Ectodermal cell (in vitro differentiated cells): ENCODE measurements around the gene REEP2.
"Not testable (repeated sequence)": the region's sequence is repeated elsewhere in the genome, so short reads cannot be mapped to it uniquely, and the experiment has no call there.

ENCODE experiments used
- H3K27ac ChIP-seq: 2 replicates; pipeline ENCODE4 v1.7.0; 2013; ENCODE audit warnings: mild to moderate bottlenecking, low read depth, low read length; ENCODE audit not compliant: insufficient read depth, poor library complexity, severe bottlenecking
- H3K27me3 ChIP-seq: 2 replicates; pipeline ENCODE4 v1.7.0; 2013; ENCODE audit warnings: mild to moderate bottlenecking, low read length; ENCODE audit not compliant: insufficient read depth, control insufficient read depth, poor library complexity, severe bottlenecking
- H3K36me3 ChIP-seq: one replicate; pipeline ENCODE4 v1.7.0; 2013; ENCODE audit warnings: low read length; ENCODE audit not compliant: control insufficient read depth, insufficient read depth
- H3K4me1 ChIP-seq: one replicate; pipeline ENCODE4 v1.7.0; 2013; ENCODE audit warnings: low read length; ENCODE audit not compliant: control insufficient read depth, insufficient read depth
- H3K4me3 ChIP-seq: 2 replicates; pipeline ENCODE4 v1.7.0; 2013; ENCODE audit warnings: low read depth, low read length, control low read depth; ENCODE audit not compliant: insufficient read depth
- H3K9me3 ChIP-seq: 2 replicates; pipeline ENCODE4 v1.7.0; 2013; ENCODE audit warnings: mild to moderate bottlenecking, low read length, moderate library complexity; ENCODE audit not compliant: control insufficient read depth
- WGBS, 2 experiments: methylation state at CpG; one replicate each; pipeline ENCODE4 v1.1.7; 2013; ENCODE audit warnings: missing lambda C conversion rate in 2 of 2; 5-methylcytosine and 5-hydroxymethylcytosine counted together

The REEP2 gene

DNA sequence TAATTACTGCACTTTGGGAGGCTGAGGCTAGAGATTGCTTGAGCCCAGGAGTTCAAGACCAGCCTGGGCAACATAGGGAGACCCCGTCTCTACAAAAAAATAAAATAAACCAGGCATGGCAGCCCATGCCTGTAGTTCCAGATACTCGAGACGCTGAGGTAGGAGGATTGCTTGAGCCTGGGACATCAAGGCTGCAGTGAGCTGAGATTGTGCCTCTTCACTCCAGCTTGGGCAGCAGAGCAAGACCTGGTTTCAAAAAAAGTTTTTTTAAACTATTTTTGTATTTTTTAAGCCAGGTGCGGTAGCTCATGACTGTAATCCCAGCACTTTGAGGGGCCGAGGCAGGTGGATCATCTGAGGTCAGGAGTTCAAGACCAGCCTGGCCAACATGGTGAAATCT lies 34.3 kb downstream of the REEP2 start:
- 93 to 97% methylated on average over 5 of the region's 5 CpGs for WGBS, 2 experiments
- not testable (repeated sequence) for H3K36me3 ChIP-seq, H3K27me3 ChIP-seq, H3K4me3 ChIP-seq, H3K27ac ChIP-seq, H3K9me3 ChIP-seq, H3K4me1 ChIP-seq

DNA sequence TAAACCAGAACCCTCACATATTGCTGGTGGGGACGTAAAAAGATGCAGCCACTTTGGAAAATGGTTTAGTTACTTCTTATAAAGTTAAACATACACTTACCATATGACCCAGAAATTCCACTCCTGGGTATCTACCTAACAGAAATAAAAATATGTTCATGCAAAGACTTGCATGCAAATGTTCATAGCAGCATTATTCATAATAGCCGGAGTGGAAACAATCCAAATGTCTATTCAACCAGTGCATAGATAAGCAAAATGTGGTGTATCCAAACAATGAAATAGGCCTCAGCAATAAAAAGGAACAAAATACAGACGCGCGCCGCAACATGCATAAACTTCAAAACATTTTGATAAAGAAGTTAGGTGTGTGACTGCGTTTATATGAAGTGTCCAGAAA lies 38.1 kb downstream of the REEP2 start:
- H3K9me3 ChIP-seq, result no peaks in the 10 kb centered on the region
- 94 to 95% methylated on average over 6 to 7 of the region's 7 CpGs for WGBS, 2 experiments
- peaks cover 6% of the 10 kb centered on the region for H3K27me3 ChIP-seq
- no peaks in the 10 kb centered on the region for H3K36me3 ChIP-seq
- H3K27ac ChIP-seq, result no peak overlapping the region
- H3K4me3 ChIP-seq, result no peak overlapping the region
- no peaks in the 10 kb centered on the region for H3K4me1 ChIP-seq

DNA sequence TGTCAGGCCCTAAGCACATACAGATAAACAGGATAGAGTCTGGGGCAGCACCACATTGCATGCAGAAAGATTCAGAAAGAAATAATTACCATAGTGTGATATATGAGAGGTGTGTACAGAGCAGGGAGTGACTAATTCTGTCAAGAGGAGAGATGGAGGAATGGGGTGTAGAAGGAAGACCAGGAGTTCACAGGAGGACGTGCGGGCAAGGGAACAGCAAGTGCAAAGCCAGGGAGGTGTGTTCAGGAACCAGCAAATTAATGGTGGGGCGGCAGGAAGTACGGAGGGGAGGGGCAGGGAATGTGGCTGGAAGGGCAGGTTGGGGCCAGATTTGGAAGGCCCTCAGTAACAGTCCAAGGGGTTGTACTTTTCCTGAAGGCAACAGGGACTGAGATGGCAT lies 43.8 kb downstream of the REEP2 start:
- Histone ChIP-seq H3K4me3 (no peak overlapping the region), H3K27me3 (no peaks in the 10 kb centered on the region), H3K9me3 (no peaks in the 10 kb centered on the region), H3K36me3 (no peaks in the 10 kb centered on the region), H3K27ac (no peak overlapping the region), H3K4me1 (peaks cover 3% of the 10 kb centered on the region)
- WGBS, 2 experiments, result 74% methylated on average over 4 of the region's 4 CpGs

DNA sequence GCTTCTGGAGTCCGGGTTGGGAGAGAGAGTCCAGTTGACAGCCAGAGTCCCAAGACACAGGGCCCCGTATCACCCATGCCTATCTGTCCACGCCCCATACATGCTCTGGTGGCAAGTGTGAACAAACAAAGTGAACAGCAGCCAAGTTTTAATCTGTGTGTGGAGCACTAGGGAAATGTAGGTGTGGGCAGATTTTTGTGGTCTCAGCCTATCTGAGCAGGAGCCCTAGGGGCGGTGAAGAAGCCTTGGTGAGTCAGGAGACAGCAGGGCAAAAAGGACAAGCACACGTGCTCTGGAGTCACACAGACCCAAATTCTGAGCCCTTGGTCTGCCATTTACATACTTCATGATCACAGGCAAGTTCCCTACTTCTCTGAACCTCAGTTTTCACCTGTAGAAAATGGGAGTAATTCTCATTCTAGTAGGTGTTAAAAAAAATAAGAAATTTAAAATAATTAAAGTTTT lies 49.7 kb downstream of the REEP2 start:
- Histone ChIP-seq H3K36me3 (no peaks in the 10 kb centered on the region), H3K4me1 (peaks cover 29% of the 10 kb centered on the region), H3K9me3 (no peaks in the 10 kb centered on the region), H3K4me3 (no peak overlapping the region), H3K27me3 (peaks cover 32% of the 10 kb centered on the region), H3K27ac (no peak overlapping the region)
- WGBS, 2 experiments, result 91 to 92% methylated on average over 5 of the region's 5 CpGs

DNA sequence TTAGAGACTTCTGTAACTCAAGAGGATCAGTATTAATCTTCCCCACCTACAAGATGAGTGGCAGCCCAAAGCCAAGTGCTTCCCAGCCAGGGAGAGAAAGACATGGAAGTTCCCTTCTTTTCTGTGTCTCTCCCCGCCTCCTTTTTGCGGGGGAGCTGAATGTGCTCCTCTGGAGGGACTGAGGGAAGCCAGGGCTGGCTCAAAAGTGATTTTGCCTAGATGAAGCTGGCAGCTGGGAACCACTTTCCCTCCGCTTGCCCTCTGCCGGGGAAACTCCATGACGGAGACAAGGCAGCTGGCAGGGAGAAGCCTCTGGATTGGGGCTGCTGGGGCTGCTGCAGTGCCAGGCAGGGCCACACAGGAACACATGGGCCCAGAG lies 50.8 kb downstream of the REEP2 start:
- H3K4me3 ChIP-seq, result no peak overlapping the region
- H3K27ac ChIP-seq, result no peak overlapping the region
- no peaks in the 10 kb centered on the region for H3K36me3 ChIP-seq
- 83% methylated on average over 5 of the region's 5 CpGs for WGBS, 2 experiments
- no peaks in the 10 kb centered on the region for H3K9me3 ChIP-seq
- peaks cover 32% of the 10 kb centered on the region for H3K27me3 ChIP-seq
- peaks cover 33% of the 10 kb centered on the region for H3K4me1 ChIP-seq

DNA sequence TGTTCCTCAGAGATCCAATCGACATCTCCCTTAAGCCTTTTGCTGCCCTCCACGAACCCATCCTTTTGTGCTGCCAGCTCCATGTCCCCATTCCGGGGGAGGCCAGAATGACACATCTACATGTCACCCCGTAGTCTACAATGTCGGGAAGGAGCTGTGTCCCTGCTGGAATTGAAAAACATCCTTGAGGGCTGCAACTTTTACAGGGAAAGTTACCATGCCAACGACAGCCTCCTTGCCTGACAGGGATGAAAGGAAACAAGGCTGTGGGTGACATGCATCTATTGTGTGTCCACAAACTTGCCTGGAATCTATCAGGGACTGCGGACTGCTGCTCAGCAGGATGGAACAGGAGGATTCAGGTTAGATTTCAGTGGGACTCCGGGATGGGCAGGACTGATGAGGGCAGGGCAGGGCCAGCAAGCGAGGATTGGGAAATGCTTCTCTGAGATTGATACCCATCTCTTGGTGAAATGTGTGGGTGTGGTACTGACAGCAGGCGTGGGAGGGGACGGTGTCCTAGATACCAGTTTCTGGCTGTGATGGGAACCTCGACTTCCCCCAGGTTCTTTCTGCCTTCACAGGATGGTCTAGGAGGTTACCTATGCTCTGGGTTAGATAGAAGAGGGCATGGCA lies 51.9 kb downstream of the REEP2 start:
- Histone ChIP-seq H3K27ac (peak overlapping the region; percentile 33), H3K4me1 (peaks cover 33% of the 10 kb centered on the region), H3K36me3 (no peaks in the 10 kb centered on the region), H3K4me3 (peak overlapping the region; percentile 6), H3K27me3 (peaks cover 32% of the 10 kb centered on the region), H3K9me3 (no peaks in the 10 kb centered on the region)
- WGBS, 2 experiments, result 74 to 79% methylated on average over 12 of the region's 12 CpGs

DNA sequence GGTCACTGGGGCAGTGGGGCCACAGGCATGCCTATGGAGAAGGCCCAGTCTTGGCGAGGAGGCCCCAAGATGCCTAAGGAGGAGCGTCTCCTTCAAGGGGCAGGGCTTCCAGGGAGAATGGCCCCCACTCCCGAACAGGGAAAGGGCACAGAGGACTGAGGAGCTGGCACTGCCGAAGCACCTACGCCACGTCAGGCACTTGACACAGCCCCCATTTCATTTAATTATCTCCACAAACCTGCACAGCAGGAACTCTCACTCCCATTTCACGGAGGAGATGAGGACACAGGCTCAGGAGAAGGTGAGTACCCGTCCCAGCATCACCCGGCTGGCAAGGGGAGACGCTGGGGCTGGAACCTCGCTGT lies 52.4 kb downstream of the REEP2 start:
- Histone ChIP-seq H3K9me3 (no peaks in the 10 kb centered on the region), H3K36me3 (no peaks in the 10 kb centered on the region), H3K27me3 (peaks cover 32% of the 10 kb centered on the region), H3K4me1 (peaks cover 33% of the 10 kb centered on the region), H3K27ac (no peak overlapping the region), H3K4me3 (peak overlapping the region; percentile 53)
- 68 to 73% methylated on average over 11 of the region's 11 CpGs for WGBS, 2 experiments

DNA sequence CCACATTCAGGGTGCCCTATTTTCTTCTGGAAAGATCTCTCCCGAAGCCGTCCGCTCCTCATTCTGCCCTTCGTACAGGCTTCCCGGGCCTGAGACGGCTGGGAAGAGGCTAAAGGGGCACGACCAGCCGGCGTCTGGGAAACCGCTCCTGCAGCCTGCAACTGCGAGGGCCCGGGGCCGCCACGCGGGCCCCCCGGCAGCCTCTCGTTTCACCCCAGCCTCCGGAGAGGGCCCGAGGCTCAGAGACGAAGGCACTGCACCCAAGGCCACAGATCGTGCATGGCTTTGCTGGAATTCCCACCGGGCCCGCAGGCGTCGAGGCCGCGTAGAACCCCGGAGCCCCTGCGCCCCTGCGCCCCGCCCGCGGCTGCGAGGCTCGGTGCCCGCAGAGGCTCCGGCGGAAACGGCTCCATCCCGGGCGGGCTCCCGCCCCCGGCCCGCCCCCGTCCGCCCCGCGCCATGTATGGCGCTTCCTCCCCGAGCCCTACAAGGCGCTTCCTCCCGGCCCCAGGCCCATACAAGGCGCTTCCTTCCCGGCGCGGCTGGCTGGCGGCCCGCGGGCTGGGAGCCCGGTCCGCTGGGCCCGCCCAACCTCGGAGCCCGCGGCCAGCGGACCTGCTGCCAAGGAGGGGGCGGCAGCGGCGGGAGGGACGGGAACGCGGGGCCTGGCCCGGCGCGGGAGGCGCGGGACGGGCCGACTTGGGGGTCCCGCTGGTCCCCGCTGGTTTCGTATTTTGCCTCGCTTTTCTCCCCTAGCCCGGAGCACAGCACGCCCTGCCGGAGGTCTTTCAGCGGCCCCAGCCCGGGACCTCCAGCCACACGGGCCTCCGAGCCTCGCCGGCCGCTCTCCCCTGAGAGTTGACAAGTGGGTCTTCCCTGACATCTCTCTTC lies 53.1 kb downstream of the REEP2 start:
- Histone ChIP-seq H3K9me3 (no peaks in the 10 kb centered on the region), H3K27ac (no peak overlapping the region), H3K4me1 (peaks cover 30% of the 10 kb centered on the region), H3K36me3 (no peaks in the 10 kb centered on the region), H3K27me3 (peaks cover 32% of the 10 kb centered on the region), H3K4me3 (peak overlapping the region; percentile 53)
- WGBS, 2 experiments, result 4% methylated on average over 93 of the region's 93 CpGs

DNA sequence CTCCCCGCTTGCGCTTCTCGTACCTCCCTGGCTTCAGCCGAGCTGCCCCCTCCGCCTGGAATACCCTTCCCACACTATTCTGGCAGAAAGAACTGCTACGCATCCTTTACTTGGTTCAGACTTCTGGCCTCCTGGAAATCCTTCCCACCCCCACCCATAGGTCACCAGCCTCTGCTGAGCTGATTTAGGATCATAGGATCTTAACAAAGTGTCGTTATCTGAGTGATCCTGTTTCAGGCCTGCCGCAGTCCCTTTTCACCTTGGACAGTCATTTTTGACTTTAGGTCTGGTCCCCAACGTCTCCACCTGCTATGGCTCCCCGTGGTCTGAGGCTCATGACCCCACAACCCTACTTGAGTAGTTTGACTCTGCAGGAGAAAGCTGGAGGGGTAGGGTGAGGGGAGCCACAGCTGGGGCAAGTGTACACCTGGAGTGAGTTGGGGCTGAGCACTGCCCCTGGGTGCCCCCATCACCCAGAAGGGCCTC lies 53.7 kb downstream of the REEP2 start:
- no peak overlapping the region for H3K27ac ChIP-seq
- peak overlapping the region; percentile 53 for H3K4me3 ChIP-seq
- H3K36me3 ChIP-seq, result no peaks in the 10 kb centered on the region
- WGBS, 2 experiments, result 37 to 38% methylated on average over 10 of the region's 10 CpGs
- H3K4me1 ChIP-seq, result peaks cover 30% of the 10 kb centered on the region
- H3K27me3 ChIP-seq, result peaks cover 32% of the 10 kb centered on the region
- H3K9me3 ChIP-seq, result no peaks in the 10 kb centered on the region

DNA sequence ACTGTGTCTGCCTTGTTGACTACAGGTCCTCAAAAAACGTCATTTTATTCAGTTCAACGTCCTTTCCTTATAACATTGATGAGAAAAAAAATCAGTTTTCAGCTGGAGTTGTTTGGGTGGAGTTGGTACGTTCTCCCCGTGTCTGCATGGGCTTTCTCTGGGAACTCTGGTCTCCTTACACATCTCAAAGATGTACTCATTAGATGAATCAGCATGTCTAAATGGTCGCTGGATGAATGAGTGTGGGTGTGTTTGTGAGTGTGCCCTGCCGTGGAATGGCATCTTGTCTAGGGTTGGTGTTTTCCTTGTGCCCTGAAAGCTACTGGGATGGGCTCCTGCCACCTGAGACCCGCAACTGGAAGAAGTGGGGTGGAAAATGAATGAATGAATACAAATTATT lies 56.5 kb downstream of the REEP2 start:
- peaks cover 21% of the 10 kb centered on the region for H3K27me3 ChIP-seq
- no peaks in the 10 kb centered on the region for H3K36me3 ChIP-seq
- no peaks in the 10 kb centered on the region for H3K9me3 ChIP-seq
- H3K4me3 ChIP-seq, result no peak overlapping the region
- H3K27ac ChIP-seq, result no peak overlapping the region
- WGBS, 2 experiments, result 93 to 97% methylated on average over 6 to 7 of the region's 7 CpGs
- peaks cover 27% of the 10 kb centered on the region for H3K4me1 ChIP-seq
